SH-SY5Y (cell line): ENCODE data around the gene MMRN2.

Experiments used
- GATA2 ChIP-seq: IDR thresholded peaks from 2 replicates; pipeline ENCODE4 v1.6.1; 2011; ENCODE audit warnings: mild to moderate bottlenecking, low read depth, low read length
- GATA3 ChIP-seq: IDR thresholded peaks from 2 replicates; pipeline ENCODE4 v1.6.1; 2011; ENCODE audit warnings: low read depth, mild to moderate bottlenecking, low read length, moderate library complexity

DNA sequence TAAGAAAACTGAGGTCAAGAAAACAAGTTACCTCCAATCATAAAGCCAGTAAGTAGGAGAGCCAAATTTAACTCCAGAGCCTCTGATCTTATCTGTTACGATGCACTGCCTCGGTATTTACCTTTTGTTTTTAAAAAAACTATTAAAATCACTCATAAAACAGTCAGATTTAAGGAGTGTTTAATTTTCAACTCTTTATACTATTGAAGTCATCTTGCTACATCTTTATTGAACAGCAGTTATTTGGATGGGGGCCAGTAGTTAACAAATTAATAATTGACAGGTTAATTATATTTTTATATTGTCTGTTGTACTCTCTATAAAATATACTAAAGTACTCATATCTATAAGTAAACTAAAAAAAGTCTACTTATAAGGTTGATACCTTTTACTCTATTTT lies 35.5 kb upstream of the MMRN2 start:
- TF ChIP-seq GATA3 = no peak
- TF ChIP-seq GATA2 = no peak
